Thymus (tissue), 11 donors: Measurements from ENCODE around the gene HNRNPDL. TPM values are rescaled to one million over a fixed set of nuclear protein-coding genes. Genes with fewer than 3 reads are reported as not detected.
A peak's percentile ranks its signal among the peaks of the same experiment; 100 is the strongest.
"Not testable (repeated sequence)": the region's sequence is repeated elsewhere in the genome, so short reads cannot be mapped to it uniquely, and the experiment has no call there.

ENCODE experiments used
- DNase-seq, 9 donors: peaks; one replicate each; pipeline ENCODE4 v3.0.0-alpha.2; 2013; ENCODE audit warnings: low spot score in 9 of 9, low read depth in 6 of 9, missing footprints in 1 of 9
- H3K27ac ChIP-seq, 2 donors: one replicate each; pipeline ENCODE4 v1.5.1; 2013; ENCODE audit warnings: control low read depth in 1 of 2, low read depth in 1 of 2, low read length in 1 of 2, mild to moderate bottlenecking in 1 of 2, moderate library complexity in 1 of 2
- H3K27me3 ChIP-seq, 2 donors: one replicate each; pipeline ENCODE4 v1.5.1; 2013; ENCODE audit warnings: low read length in 1 of 2; ENCODE audit not compliant: control insufficient read depth in 2 of 2, insufficient read depth in 1 of 2
- H3K36me3 ChIP-seq, 2 donors: one replicate each; pipeline ENCODE4 v1.5.1; 2013; ENCODE audit warnings: low read length in 1 of 2, mild to moderate bottlenecking in 1 of 2, moderate library complexity in 1 of 2; ENCODE audit not compliant: control insufficient read depth in 2 of 2, insufficient read depth in 2 of 2
- H3K4me1 ChIP-seq, 2 donors: one replicate each; pipeline ENCODE4 v1.5.1; 2013; ENCODE audit warnings: low read length in 2 of 2; ENCODE audit not compliant: control insufficient read depth in 2 of 2, insufficient read depth in 2 of 2
- H3K4me3 ChIP-seq, 2 donors: one replicate each; pipeline ENCODE4 v1.5.1; 2013; ENCODE audit warnings: low read length in 2 of 2, control low read depth in 1 of 2, mild to moderate bottlenecking in 1 of 2
- H3K9me3 ChIP-seq, 2 donors: one replicate each; pipeline ENCODE4 v1.5.1; 2013; ENCODE audit warnings: low read length in 1 of 2, mild to moderate bottlenecking in 1 of 2; ENCODE audit not compliant: control insufficient read depth in 2 of 2, insufficient read depth in 1 of 2
- WGBS: extraction: QIAGEN DNeasy Blood & Tissue Kit; methylation state at CpG from one replicate; pipeline ENCODE4 v1.1.7; 2013; 5-methylcytosine and 5-hydroxymethylcytosine counted together
- polyA plus RNA-seq: library from polyadenylated mRNA; stranded (reverse); fragments of 200-250 nt; gene quantifications from one replicate; pipeline ENCODE4 v1.2.3, GENCODE V29; 2013
- total RNA-seq: library from RNA; stranded (reverse); fragments of 120-200 nt; gene quantifications from one replicate; pipeline ENCODE4 v1.2.4, GENCODE V29; 2013
- donor health status: healthy.

The HNRNPDL gene
- total and polyA plus RNA-seq, 2 donors: 279 to 341 TPM

DNA sequence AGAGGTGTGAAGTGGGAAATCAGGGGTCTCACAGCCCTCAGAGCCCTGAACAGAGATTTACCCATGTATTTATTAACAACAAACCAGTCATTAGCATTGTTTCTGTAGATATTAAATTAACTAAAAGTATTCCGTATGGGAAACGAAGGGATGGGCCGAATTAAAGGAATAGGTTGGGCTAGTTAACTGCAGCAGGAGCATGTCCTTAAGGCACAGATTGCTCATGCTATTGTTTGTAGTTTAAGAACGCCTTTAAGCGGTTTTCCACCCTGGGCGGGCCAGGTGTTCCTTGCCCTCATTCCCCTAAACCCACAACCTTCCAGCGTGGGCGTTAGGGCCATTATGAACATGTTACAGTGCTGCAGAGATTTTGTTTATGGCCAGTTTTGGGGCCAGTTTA lies 44.0 kb downstream of the HNRNPDL start:
- WGBS: 99% methylated on average over 8 of the region's 8 CpGs
- not testable (repeated sequence) for H3K4me1 ChIP-seq, H3K36me3 ChIP-seq, H3K27ac ChIP-seq, DNase-seq, H3K9me3 ChIP-seq, H3K4me3 ChIP-seq, H3K27me3 ChIP-seq

DNA sequence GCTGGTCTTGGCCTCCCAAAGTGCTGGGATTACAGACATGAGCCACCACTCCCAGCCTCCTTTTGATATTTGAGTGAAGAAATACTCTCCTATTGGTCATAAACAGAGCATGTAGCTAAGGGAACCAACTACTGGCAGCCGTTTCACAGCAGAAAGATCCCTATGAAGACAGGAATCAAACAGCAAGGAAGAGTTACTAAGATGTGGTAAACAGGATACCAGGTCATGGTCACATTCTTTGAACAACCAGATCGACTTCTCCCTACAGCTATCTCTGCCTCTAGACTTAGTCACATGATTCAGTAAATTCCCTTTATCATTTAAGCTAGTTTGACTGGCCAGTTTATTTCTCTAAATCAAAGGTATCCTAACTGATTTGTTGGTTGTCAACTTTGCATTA lies 47.5 kb downstream of the HNRNPDL start:
- H3K27ac ChIP-seq: no peak overlapping the region
- H3K27me3 ChIP-seq: no peaks in the 10 kb centered on the region
- WGBS: 92% methylated on average over 2 of the region's 2 CpGs
- H3K4me3 ChIP-seq: no peak overlapping the region
- no peak for DNase-seq
- H3K4me1 ChIP-seq: no peaks in the 10 kb centered on the region
- H3K9me3 ChIP-seq: peaks cover 1 to 15% of the 10 kb centered on the region in 2 donors
- H3K36me3 ChIP-seq: peaks cover 3 to 8% of the 10 kb centered on the region in 2 donors

DNA sequence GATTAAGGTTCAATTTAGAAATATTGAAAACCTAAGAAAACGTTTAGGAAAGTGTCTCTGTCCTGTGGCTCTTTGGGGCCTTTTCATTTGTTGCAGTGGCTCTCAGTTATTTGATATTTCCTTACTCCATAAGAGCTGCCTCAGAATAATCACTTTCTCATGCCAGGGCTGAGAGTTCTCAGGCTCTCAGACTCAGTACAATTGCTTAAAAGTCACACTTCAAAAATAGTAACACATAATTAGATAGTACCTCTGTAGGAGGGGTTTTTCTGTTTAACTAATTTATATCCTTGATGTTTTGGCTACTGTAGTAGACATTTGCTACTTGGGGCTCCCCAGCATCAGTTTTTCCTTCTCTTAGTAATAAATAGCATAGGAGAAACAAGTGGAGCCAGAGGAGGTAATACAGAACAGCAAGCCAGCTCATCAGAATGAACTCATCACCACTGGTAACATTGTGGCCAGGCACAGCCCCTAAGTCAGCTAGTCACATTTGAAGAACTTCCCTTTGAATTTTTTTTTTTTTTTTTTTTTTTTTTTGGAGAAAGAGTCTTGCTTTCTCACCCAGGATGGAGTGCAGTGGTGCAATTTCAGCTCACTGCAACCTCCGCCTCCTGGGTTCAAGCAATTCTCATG lies 48.5 kb downstream of the HNRNPDL start:
- H3K4me1 ChIP-seq: no peaks in the 10 kb centered on the region
- peaks cover 1 to 15% of the 10 kb centered on the region in 2 donors for H3K9me3 ChIP-seq
- DNase-seq: no peak
- 99% methylated on average over 2 of the region's 2 CpGs for WGBS
- no peak overlapping the region for H3K27ac ChIP-seq
- H3K36me3 ChIP-seq: peaks cover 3 to 14% of the 10 kb centered on the region in 2 donors
- H3K4me3 ChIP-seq: no peak overlapping the region
- no peaks in the 10 kb centered on the region for H3K27me3 ChIP-seq

DNA sequence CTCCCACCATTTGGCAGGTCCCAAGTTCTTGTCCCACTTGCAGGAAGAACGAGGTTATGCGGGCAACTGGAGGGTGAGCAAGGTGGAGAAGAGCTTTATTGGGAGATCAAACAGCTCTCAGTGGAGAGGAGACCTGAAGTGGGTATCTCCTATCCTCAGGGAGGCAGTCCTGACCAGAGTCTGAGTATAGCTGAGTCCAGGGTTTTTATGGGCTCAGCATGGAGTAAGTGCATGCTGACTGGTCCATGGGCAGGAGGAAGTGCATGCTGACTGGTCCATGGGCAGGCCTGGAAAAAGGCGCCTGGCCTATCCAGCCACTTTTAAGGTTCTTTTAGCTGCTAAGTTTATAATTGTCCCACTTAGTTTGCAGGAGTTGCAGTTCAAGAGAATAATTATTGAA lies 49.0 kb downstream of the HNRNPDL start:
- Histone ChIP-seq H3K4me1 (peaks cover 0 to 2% of the 10 kb centered on the region in 2 donors), H3K27ac (no peak overlapping the region), H3K27me3 (no peaks in the 10 kb centered on the region), H3K4me3 (no peak overlapping the region), H3K36me3 (peaks cover 3 to 14% of the 10 kb centered on the region in 2 donors), H3K9me3 (peaks cover 1 to 15% of the 10 kb centered on the region in 2 donors)
- no peak for DNase-seq
- 82% methylated on average over 3 of the region's 3 CpGs for WGBS

DNA sequence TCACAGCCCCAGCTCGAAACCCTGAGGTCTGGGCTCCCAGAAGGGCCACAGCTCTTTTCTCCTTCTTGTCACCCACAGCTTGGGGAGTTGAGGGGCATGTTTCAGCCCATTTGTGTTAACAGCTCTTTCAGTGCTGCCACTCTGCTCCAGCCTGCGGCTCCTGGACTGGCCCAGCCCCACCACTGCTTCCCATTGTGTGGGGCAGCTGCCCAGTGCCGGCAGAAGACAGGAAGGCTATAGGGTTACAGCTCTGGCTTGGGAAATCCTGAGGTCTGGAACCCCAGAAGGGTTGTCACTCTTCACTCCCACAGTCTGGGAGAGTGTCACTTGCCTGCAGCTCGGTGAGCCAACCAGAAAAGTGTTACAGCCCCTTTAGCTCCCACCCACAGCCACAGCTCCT lies 49.4 kb downstream of the HNRNPDL start:
- DNase-seq: no peak
- Histone ChIP-seq H3K9me3 (peaks cover 1 to 15% of the 10 kb centered on the region in 2 donors), H3K27ac (no peak overlapping the region), H3K27me3 (no peaks in the 10 kb centered on the region), H3K4me1 (peaks cover 0 to 5% of the 10 kb centered on the region in 2 donors), H3K36me3 (peaks cover 7 to 14% of the 10 kb centered on the region in 2 donors), H3K4me3 (no peak overlapping the region)
- 98% methylated on average over 4 of the region's 4 CpGs for WGBS

DNA sequence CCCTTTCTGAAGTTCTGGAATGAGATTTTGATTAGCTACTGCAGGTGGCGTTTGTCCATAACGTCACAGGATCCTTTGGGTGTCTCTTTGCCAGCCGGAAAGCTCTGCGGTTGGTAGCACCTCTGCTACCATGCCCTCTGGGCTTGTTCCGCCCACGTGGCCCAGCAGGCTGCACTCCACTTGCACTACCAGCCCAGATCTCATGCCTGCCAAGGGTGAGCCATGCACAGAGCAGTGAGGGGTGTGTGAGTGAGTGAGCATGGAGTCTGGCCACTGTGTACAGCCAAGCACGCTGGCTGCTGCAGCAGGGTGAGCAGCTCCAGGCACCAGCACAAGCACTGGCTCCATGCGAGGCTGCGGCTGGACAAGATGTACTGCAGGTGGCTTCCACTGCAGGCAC lies 49.9 kb downstream of the HNRNPDL start:
- H3K9me3 ChIP-seq: peaks cover 1 to 15% of the 10 kb centered on the region in 2 donors
- H3K4me3 ChIP-seq: no peak overlapping the region
- no peak for DNase-seq
- H3K4me1 ChIP-seq: peaks cover 0 to 5% of the 10 kb centered on the region in 2 donors
- no peak overlapping the region for H3K27ac ChIP-seq
- no peaks in the 10 kb centered on the region for H3K27me3 ChIP-seq
- H3K36me3 ChIP-seq: peaks cover 7 to 14% of the 10 kb centered on the region in 2 donors
- 98% methylated on average over 9 of the region's 9 CpGs for WGBS

DNA sequence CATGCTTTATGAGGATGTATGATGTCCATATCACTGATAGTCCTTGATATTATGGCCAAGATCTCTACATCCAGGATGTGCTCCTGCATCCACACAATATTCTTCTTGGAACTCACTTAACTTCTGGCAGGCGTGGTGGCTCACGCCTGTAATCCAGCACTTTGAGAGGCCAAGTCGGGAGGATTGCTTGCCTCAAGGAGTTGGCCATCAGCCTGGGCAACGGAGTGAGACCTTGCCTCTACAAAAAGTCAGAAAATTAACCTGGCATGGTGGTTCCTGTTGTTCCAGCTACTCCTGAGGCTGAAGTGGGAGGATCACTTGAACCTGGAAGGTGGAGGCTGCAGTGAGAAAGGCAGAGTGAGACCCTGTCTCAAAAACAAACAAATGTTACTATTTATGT lies 54.2 kb downstream of the HNRNPDL start:
- peaks cover 0 to 5% of the 10 kb centered on the region in 2 donors for H3K4me1 ChIP-seq
- no peak for DNase-seq
- H3K4me3 ChIP-seq: no peak overlapping the region
- H3K27me3 ChIP-seq: no peaks in the 10 kb centered on the region
- peaks cover 0 to 10% of the 10 kb centered on the region in 2 donors for H3K9me3 ChIP-seq
- H3K36me3 ChIP-seq: peaks cover 7 to 14% of the 10 kb centered on the region in 2 donors
- no peak overlapping the region for H3K27ac ChIP-seq
- WGBS: 98% methylated on average over 4 of the region's 4 CpGs

DNA sequence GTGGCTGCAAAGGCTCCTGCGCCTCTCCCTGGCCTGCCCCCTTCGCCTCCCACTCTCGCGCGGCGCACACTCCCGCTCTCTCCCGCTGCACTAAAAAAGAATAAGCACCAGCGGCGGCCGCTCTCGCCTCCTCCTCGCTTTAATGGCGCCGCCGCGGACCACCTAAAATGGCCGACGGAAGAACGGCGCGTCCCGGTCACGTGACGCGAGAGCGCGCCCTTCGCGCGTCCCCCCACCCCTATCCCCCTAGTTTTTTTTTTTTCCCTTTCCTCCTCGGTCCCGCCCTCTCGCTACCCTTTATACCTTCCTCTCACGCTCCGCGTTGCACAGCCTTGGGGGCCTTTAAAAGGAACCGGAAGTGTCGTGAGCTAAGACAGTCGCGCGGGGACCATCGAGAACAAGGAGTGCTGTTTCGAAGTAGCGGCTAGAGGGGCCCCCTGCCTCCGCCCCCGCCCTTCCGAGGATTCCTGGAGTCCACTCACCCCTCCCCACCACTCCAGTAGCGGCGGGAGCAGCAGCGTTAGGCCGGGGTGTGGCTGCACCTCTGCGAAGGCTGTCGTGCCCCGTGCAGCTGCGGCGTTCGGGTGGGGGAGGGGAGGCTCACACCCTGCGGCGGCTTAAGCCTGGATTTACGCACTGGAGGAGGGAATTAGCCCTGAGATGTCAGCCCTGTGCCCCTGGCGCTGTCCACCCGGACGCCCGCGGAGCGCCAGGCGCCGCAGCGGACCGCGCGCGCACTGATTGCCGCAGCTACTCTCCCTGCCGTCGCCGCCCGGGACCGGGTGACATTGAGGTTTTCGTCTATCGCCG lies 56.2 kb downstream of the HNRNPDL start, which contains the start of gene HNRNPD:
Gene HNRNPD, minus strand, starts transcription at position 176 of the 810 bp plus-strand sequence. CDS start 313 bp downstream, outside the sequence.
- peaks cover 1 to 10% of the 10 kb centered on the region in 2 donors for H3K4me1 ChIP-seq
- WGBS: under 1% methylated on average over 83 of the region's 83 CpGs
- peak within 1 kb of the TSS; percentile 90 to 98 for H3K4me3 ChIP-seq
- DNase-seq: peak; percentile 93 to 99 (median 98)
- peaks cover 5 to 21% of the 10 kb centered on the region in 2 donors for H3K36me3 ChIP-seq
- H3K27ac ChIP-seq: peak within 1 kb of the TSS; percentile 99 to 100
- no peaks in the 10 kb centered on the region for H3K27me3 ChIP-seq
- no peaks in the 10 kb centered on the region for H3K9me3 ChIP-seq

DNA sequence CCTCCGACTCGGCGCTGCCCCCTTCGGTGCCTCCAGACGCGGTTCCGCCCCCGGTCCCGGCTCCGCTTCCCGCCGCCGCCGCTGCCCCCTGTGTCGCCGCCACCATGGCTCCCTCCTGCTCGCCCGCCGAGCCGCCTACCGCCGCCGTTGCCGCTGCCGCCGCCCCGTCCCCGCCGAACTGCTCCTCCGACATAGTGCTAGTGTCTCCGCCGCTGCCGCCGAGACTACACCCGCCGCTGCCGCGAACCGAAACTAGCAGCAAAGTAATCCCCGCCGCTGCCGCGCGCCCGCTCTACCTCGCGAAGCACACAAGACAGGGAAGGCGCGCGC lies 56.8 kb downstream of the HNRNPDL start:
- Histone ChIP-seq H3K36me3 (peaks cover 5 to 27% of the 10 kb centered on the region in 2 donors), H3K27me3 (no peaks in the 10 kb centered on the region), H3K27ac (peak overlapping the region; percentile 99 to 100), H3K9me3 (no peaks in the 10 kb centered on the region), H3K4me3 (peak overlapping the region; percentile 90 to 98), H3K4me1 (peaks cover 7 to 10% of the 10 kb centered on the region in 2 donors)
- WGBS: under 1% methylated on average over 50 of the region's 50 CpGs
- peak in 1 of 9 donors; percentile 29 for DNase-seq
